GM12873 (cell line): Measurements from ENCODE around the gene TNS1.

Experiments
- CTCF ChIP-seq: IDR thresholded peaks from 2 replicates; pipeline ENCODE4 v1.5.1; 2012; ENCODE audit warnings: low read depth, mild to moderate bottlenecking, moderate library complexity, low read length, control low read depth; ENCODE audit not compliant: insufficient read depth; ENCODE audit errors: missing control alignments

Gene TNS1

GRCh38 chr2:217913436-217913835 is 89.4 kb downstream of the TNS1 start:
- TF ChIP-seq CTCF: no peak

GRCh38 chr2:217912098-217913024 is 90.4 kb downstream of the TNS1 start:
- no peak for TF ChIP-seq CTCF

- TF ChIP-seq CTCF: no peak
These were observed 91.3 kb downstream of the TNS1 start for GRCh38 chr2:217911283-217912097.

- TF ChIP-seq CTCF: no peak
These were observed 92.0 kb downstream of the TNS1 start for GRCh38 chr2:217910875-217911212.

GRCh38 chr2:217909156-217909820 is 93.5 kb downstream of the TNS1 start:
- TF ChIP-seq CTCF: no peak

GRCh38 chr2:217908544-217908943 is 94.3 kb downstream of the TNS1 start:
- TF ChIP-seq CTCF: no peak

GRCh38 chr2:217907266-217907665 is 95.5 kb downstream of the TNS1 start:
- no peak for TF ChIP-seq CTCF
